Measurements from ENCODE around the gene SLC40A1. TPM values are rescaled to one million over a fixed set of nuclear protein-coding genes. Genes with fewer than 3 reads are reported as not detected.
"Not testable (repeated sequence)": the region's sequence is repeated elsewhere in the genome, so short reads cannot be mapped to it uniquely, and the experiment has no call there.

SLC40A1 gene
- total RNA-seq, 2 donors from 2014 or later: 76.5 to 118 TPM

DNA sequence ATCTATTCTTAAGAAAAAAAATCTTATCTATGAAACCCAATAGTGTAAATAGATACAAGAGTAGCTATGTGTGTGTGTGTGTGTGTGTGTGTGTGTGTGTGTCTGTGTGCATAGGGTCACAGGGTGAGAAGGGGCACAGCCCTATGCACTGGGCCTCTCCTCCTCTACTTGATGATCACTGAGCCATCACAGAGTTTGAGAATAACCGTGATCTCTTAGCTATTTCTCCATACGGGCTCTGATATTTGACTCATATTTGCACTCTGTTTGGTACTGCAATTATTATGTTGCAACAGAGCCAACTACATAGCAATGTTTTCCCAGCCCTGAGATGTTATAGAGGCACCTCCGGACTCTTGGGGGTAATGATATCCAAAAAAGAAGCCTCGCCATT is 28.8 kb upstream of the SLC40A1 start:
- TF ChIP-seq, protein P1, sequence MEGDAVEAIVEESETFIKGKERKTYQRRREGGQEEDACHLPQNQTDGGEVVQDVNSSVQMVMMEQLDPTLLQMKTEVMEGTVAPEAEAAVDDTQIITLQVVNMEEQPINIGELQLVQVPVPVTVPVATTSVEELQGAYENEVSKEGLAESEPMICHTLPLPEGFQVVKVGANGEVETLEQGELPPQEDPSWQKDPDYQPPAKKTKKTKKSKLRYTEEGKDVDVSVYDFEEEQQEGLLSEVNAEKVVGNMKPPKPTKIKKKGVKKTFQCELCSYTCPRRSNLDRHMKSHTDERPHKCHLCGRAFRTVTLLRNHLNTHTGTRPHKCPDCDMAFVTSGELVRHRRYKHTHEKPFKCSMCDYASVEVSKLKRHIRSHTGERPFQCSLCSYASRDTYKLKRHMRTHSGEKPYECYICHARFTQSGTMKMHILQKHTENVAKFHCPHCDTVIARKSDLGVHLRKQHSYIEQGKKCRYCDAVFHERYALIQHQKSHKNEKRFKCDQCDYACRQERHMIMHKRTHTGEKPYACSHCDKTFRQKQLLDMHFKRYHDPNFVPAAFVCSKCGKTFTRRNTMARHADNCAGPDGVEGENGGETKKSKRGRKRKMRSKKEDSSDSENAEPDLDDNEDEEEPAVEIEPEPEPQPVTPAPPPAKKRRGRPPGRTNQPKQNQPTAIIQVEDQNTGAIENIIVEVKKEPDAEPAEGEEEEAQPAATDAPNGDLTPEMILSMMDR (IDR thresholded peaks at IDR 0.05): no peak
- no peaks in the 10 kb centered on the region for H3K36me3 ChIP-seq
- H3K27me3 ChIP-seq (replicated peaks; ENCODE audit: insufficient read depth): no peaks in the 10 kb centered on the region
- H3K27ac ChIP-seq: no peak overlapping the region
- ATAC-seq (ENCODE audit: insufficient number of reproducible peaks, low FRiP score, low read depth): no peak
- H3K9me3 ChIP-seq: no peaks in the 10 kb centered on the region
- DNase-seq (ENCODE audit: low spot score): no peak
- peaks cover 15 to 35% of the 10 kb centered on the region in 2 donors for H3K4me1 ChIP-seq (ENCODE audit: control insufficient read depth in 1 of 2, low read depth in 2 of 2)
- H3K4me3 ChIP-seq: no peak overlapping the region

- H3K4me3 ChIP-seq: no peak overlapping the region
These were observed 28.3 kb upstream of the SLC40A1 start for GRCh38 chr2:189608795-189609422.

DNA sequence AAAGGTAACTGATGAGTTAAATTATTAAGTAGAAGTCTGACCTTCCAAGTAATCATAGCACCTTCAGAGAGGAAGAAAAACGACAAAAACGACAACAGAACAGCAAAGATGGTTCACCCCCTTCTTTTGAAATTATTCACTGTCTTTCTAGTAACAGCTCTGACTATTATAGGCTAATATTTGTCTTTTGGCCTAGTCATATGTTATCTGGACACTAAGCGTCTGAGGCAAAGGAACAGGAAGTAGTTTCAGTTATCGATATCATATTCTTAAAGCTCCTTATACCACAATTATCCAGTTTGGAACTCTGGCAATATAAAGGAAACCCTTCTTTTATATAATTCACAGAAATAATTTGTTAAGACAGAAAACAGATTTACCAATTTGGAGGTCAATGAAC is 27.6 kb upstream of the SLC40A1 start:
- no peak for ATAC-seq (ENCODE audit: insufficient number of reproducible peaks, low FRiP score, low read depth)
- TF ChIP-seq, protein P1 (IDR thresholded peaks at IDR 0.05): no peak
- Histone ChIP-seq H3K4me3 (no peak overlapping the region), H3K9me3 (no peaks in the 10 kb centered on the region), H3K4me1 (ENCODE audit: control insufficient read depth in 1 of 2, low read depth in 2 of 2) (peaks cover 11 to 25% of the 10 kb centered on the region in 2 donors), H3K27ac (no peak overlapping the region), H3K36me3 (no peaks in the 10 kb centered on the region), H3K27me3 (replicated peaks; ENCODE audit: insufficient read depth) (no peaks in the 10 kb centered on the region)
- DNase-seq (ENCODE audit: low spot score): no peak

More at GRCh38 chr2:189608795-189609422, 28.3 kb upstream of the SLC40A1 start:
- DNase-seq (ENCODE audit: low spot score) (no peak), ATAC-seq (ENCODE audit: insufficient number of reproducible peaks, low FRiP score, low read depth) (no peak)
- H3K9me3 ChIP-seq: no peaks in the 10 kb centered on the region
- TF ChIP-seq, protein P1 (IDR thresholded peaks at IDR 0.05): no peak
- H3K36me3 ChIP-seq: no peaks in the 10 kb centered on the region
- no peak overlapping the region for H3K27ac ChIP-seq
- peaks cover 15 to 33% of the 10 kb centered on the region in 2 donors for H3K4me1 ChIP-seq (ENCODE audit: control insufficient read depth in 1 of 2, low read depth in 2 of 2)
- H3K27me3 ChIP-seq (replicated peaks; ENCODE audit: insufficient read depth): no peaks in the 10 kb centered on the region

- Histone ChIP-seq H3K27me3 (replicated peaks; ENCODE audit: insufficient read depth) (no peaks in the 10 kb centered on the region), H3K36me3 (no peaks in the 10 kb centered on the region), H3K27ac (no peak overlapping the region), H3K9me3 (no peaks in the 10 kb centered on the region), H3K4me3 (no peak overlapping the region), H3K4me1 (ENCODE audit: control insufficient read depth in 1 of 2, low read depth in 2 of 2) (peaks cover 0 to 5% of the 10 kb centered on the region in 2 donors)
- TF ChIP-seq, protein P1 (IDR thresholded peaks at IDR 0.05): no peak
- DNase-seq (ENCODE audit: low spot score) (no peak), ATAC-seq (ENCODE audit: insufficient number of reproducible peaks, low FRiP score, low read depth) (no peak)
These were observed 21.6 kb upstream of the SLC40A1 start for GRCh38 chr2:189602233-189602632.

DNA sequence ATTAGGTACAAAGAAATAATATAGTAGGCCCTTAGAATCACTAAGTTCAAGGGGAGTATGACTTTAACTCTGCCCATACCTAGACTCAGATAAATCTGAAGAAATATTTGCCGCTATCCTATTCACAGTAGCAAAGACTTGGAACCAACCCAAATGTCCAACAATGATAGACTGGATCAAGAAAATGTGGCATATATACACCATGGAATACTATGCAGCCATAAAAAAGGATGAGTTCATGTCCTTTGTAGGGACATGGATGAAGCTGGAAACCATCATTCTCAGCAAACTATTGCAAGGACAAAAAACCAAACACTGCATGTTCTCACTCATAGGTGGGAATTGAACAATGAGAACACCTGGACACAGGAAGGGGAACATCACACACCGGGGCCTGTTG is 21.1 kb upstream of the SLC40A1 start:
- H3K27ac ChIP-seq; DNase-seq (ENCODE audit: low spot score); H3K27me3 ChIP-seq (replicated peaks; ENCODE audit: insufficient read depth); H3K4me1 ChIP-seq (ENCODE audit: control insufficient read depth in 1 of 2, low read depth in 2 of 2); ATAC-seq (ENCODE audit: insufficient number of reproducible peaks, low FRiP score, low read depth); H3K4me3 ChIP-seq; H3K36me3 ChIP-seq; H3K9me3 ChIP-seq: not testable (repeated sequence)

- ATAC-seq (ENCODE audit: insufficient number of reproducible peaks, low FRiP score, low read depth) (no peak), DNase-seq (ENCODE audit: low spot score) (no peak)
- Histone ChIP-seq H3K4me3 (no peak overlapping the region), H3K27ac (no peak overlapping the region), H3K9me3 (no peaks in the 10 kb centered on the region), H3K36me3 (no peaks in the 10 kb centered on the region), H3K4me1 (ENCODE audit: control insufficient read depth in 1 of 2, low read depth in 2 of 2) (no peaks in the 10 kb centered on the region), H3K27me3 (replicated peaks; ENCODE audit: insufficient read depth) (no peaks in the 10 kb centered on the region)
- TF ChIP-seq, protein P1 (IDR thresholded peaks at IDR 0.05): no peak
These were observed 20.5 kb upstream of the SLC40A1 start for GRCh38 chr2:189601043-189601442.
